GM21526 (cell line): ENCODE data around the gene TFRC.
A peak's percentile ranks its signal among the peaks of the same experiment; 100 is the strongest.
"Not testable (repeated sequence)": the region's sequence is repeated elsewhere in the genome, so short reads cannot be mapped to it uniquely, and the experiment has no call there.

Source experiments
- ATAC-seq: cut with Tn5 transposase; IDR thresholded peaks from one replicate; pipeline ENCODE4 v1.9.1; 2021; ENCODE audit warnings: moderate library complexity; ENCODE audit not compliant: unreplicated experiment, low FRiP score

The TFRC gene

DNA sequence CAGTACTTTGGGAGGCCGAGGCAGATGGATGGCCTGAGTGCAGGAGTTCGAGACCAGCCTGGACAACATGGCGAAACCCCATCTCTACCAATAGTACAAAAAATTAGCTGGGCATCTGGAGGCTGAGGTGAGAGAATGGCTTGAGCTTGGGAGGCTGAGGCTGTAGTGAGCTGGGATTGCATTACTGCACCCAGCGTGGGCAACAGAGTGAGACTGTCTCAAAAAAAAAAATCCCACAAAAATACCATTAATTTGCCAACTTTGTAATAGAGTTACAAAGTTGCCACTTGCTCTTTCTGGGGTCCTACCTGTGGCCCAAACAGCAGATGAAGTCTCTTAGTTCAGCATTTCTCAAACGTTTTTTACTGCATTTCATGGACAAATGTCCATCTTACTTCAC lies 6.0 kb upstream of the TFRC start:
- no peak for ATAC-seq

GRCh38 chr3:196082619-196082971 lies 705 bp upstream of the TFRC start:
- ATAC-seq, result no peak

DNA sequence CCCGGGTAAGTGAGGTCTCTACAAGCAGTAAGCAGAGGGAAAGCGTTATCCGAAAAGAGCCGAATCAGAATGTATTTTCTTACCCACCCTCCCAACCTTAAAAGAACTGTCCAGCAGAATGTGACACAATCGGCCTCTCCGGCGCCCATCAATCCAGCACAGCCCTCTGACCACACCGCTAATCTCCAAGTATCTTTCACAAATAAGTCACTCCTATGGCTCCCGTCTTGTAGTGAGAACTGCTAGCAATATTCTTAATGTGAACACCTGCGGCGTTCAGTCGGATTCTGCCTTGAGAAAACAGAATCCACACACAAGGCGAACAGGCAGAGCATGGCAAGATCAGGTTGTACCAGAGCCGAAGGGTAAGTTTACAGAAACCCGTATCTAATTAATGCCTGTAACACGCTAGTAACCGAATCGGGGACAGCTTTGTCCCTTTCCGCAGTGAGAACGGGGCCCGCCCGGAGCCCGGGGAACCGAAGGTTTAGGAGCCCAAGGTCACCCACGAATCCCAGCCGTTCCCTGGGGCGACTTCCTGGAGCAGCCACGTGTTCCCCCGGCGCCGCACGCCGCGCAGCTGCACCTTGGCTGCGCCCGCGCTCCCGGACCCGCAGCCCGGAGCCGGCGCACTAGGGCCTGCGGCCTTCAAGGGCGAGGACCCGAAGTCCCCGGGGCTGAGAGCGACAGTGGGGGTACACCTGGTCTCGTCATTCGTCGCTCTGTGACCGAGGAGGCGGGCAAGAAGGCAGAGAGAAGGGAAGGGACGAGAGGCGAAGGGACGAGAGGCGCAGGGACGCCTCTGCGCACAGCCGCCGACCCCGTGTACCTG lies 672 bp downstream of the TFRC start:
- ATAC-seq, result peak; percentile 27

DNA sequence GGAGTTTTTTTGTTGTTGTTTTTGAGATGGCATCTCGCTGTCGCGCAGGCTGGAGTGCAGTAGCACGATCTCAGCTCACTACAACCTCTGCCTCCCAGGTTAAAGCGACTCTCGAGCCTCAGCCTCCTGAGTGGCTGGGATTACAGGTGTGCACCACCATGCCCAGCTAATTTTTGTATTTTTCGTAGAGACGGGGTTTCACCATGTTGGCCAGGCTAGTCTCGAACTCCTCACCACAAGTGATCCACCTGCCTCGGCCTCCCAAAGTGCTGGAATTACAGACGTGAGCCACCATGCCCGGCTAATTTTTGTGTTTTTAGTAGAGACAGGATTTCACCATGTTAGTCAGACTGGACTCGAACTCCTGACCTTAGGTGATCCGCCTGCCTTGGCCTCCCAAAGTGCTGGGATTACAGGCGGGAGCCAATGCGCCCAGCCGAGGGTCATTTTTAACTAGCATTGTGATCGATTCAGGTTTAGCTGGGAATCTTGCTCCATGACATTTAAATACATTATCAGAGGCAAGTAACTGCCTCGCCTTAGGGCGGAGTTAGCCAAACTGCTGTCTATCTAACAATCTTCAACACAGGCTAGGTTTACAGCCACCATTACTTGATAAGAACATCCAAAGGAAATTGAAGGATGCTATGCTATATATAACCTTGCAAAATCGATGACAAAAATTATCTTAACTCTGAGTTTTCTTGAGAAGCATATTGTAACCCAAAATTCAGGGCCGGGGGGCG lies 1.6 kb downstream of the TFRC start:
- ATAC-seq, result not testable (repeated sequence)

- ATAC-seq, result no peak
These were observed 2.2 kb downstream of the TFRC start for GRCh38 chr3:196079682-196080081.

DNA sequence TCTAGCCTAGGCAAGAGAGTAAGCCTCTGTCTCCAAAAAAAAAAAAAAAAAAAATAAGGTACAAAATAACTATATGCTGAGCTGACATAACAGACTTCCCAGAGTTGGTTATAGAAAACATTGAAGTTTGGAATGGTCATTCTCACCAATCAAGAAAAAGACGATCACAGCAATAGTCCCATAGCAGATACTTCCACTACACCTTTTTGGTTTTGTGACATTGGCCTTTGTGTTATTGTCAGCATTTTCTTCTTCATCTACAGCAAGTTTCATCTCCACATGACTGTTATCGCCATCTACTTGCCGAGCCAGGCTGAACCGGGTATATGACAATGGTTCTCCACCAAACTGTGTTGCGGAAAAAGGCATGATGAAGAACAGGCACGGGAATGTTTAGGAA lies 6.9 kb downstream of the TFRC start:
- no peak for ATAC-seq

DNA sequence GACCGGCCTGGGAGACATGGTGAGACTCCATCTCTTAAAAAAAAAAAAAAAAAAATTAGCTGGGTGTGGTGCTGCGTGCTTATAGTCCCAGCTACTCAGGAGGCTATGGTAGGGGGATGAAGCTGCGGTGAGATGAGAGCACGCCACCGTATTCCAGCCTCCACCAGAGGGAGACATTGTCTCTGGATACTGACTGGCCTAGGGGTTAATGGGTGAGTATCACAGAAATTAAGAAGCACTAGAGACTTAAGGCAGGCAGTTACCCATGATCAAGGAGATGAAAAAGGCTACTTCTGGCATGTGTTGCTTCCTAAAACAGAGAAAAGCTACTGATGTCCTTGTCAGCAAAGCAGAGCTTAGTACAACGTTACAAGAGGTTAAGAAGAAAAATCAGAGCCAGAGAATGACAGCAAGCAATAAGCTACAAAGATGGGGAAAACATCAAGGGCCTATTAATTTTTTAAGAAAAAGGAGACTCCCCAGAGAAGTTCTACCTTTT lies 8.6 kb downstream of the TFRC start:
- ATAC-seq, result no peak

DNA sequence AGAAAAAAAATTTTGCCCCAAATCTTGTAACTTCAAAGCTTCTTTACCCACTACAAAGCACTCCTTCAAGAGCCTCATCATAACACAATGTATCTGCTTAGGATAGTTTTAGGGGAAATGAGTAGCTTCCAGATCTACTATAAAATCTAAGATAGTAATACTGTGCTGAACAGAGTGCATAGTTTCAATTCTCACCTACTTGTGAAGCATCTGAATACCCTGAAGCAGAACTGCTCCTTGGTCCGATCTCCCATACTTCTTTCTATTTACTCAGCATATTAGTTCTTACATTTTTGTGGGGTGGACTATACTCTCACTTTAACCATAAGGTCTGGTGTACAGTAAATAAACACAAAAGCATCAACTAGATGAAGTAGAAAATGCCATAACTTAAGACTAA lies 9.6 kb downstream of the TFRC start:
- ATAC-seq, result no peak

GRCh38 chr3:196068812-196069211 lies 13.1 kb downstream of the TFRC start:
- ATAC-seq, result not testable (repeated sequence)

DNA sequence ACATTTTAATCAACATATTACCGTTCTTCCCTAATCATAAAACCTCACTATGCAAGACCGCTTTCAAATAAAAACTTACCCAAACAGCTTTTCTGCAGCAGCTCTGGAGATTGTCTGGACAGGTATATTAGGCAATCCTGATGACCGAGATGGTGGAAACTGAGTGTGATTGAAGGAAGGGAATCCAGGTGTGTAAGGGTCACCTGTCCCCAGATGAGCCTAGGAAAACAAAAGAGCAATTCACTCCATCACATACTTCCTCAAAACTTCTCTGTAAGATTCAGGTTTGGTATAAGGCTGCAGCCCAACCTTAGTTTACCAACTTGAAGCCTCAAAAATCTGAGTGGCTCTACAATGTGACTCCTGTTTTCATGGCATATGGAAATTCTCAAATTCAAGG lies 14.5 kb downstream of the TFRC start:
- no peak for ATAC-seq

DNA sequence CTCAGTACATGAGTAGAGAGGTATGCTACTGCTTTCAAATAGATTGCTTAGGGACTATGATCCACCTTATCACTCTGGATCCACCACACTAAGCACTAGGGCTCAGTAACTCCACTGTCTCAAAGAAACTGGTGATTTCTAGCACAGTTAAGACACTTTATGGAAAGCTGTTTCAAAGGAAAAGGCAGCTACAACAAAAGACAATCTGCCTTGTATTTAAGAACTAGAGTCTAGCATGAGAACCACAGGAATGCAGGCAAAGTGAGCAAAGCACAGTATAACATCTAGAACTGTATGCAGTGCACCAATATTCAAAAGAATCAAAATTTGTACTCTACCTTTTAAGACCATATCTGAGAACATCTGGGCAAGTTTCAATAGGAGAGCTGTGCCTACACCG lies 17.9 kb downstream of the TFRC start:
- ATAC-seq, result no peak

DNA sequence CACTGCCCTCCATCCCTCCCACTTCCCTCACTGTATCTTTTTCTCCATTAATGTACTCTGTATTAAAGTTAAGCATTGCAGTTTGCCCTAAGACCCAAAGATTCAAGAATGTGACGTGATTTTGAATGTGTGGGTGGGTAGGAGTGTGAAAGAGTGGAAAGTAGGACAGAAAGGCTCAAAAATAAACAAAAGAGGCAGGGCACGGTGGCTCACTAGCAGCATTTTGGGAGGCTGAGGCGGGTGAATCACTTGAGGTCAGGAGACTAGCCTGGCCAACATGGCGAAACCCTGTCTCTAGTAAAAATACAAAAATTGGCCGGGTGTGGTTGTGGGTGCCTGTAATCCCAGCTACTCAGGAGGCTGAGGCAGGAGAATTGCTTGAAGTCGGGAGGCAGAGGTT lies 18.4 kb downstream of the TFRC start:
- no peak for ATAC-seq

DNA sequence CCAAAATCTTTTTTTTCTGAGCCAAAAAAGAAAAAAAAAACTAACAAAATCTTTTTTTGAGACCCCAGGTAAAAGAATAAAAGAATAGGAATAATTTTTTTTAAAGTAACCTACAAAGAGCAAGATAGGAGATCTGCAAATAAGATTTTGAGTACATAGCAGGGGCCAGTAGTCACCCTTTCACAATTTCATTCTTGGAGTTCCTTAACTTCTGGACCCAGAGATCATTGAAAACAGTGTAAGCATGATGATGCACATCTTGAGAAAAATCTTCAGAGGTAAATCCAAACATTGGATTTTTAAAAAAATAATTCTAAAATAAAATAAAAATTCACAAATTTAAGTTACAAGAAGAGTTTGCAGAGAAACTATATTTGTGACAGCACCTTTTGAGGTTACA lies 18.8 kb downstream of the TFRC start:
- no peak for ATAC-seq

GRCh38 chr3:196060834-196061233 lies 21.1 kb downstream of the TFRC start:
- ATAC-seq, result no peak

GRCh38 chr3:196057760-196058331 lies 24.0 kb downstream of the TFRC start:
- no peak for ATAC-seq

DNA sequence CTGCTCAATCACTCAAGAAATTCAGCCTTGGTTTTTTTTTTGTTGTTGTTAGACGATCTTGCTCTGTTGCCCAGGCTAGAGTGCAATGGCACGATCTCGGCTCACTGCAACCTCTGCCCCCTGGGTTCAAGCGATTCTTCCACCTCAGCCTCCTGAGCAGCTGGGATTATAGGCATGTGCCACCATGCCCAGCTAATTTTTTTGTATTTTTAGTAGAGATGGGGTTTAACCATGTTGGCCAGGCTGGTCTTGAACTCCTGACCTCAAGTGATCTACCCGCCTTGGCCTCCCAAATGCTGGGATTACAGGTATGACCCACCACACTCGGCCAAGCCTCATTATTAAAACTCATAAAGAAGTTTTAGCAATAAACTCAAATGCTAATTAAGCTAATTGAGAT lies 25.5 kb downstream of the TFRC start:
- not testable (repeated sequence) for ATAC-seq

DNA sequence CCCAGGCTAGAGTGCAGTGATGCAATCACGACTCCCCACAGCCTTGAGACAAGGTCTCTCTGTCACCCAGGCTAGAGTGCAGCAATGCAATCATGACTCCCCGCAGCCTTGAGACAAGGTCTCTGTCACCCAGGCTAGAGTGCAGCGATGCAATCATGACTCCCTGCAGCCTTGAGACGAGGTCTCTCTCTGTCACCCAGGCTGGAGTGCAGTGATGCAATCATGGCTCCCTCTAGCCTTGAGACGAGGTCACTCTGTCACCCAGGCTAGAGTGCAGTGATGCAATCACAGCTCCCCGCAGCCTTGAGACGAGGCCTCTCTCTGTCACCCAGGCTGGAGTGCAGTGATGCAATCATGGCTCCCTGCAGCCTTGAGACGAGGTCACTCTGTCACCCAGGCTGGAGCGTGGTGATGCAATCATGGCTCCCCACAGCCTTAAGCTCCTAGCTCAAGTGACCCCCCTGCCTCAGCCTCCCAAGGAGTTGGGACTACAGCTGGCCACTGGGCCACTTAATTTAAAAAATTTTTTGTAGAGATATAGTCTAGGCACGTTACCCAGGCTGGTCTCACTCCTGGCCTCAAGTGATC lies 26.1 kb downstream of the TFRC start:
- ATAC-seq, result no peak

DNA sequence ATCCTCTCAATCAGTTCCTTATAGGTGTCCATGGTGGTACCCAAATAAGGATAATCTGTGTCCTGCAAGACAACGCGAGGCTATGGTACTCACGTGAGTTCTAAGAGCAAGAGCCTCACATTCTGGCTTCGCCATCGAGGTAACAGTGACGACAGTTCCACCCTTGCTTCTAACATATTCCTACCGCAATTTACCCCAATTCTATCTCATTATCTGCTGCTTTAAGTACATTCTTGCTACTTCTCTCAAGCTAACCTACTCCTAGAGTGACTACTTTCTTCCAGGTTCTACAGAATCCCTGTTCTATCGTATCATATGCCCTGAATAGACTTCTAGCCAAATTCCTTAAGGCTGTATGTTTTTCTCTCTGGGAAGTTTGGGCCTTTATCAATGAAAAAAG lies 26.6 kb downstream of the TFRC start:
- ATAC-seq, result no peak

GRCh38 chr3:196054661-196055060 lies 27.2 kb downstream of the TFRC start:
- no peak for ATAC-seq

- ATAC-seq, result no peak
These were observed 28.4 kb downstream of the TFRC start for GRCh38 chr3:196053487-196053886.
